SK-N-MC (cell line): ENCODE results near the gene INSIG1.

Source experiments
- DNase-seq: peaks from one replicate; pipeline ENCODE4 v3.0.0-alpha.2; 2011; ENCODE audit warnings: low read depth, low spot score
- H3K27ac ChIP-seq: fragments of 200-600 bp; sonication (generic); 2 replicates; pipeline ENCODE4 v1.5.1; 2016; ENCODE audit warnings: mixed run types
- H3K36me3 ChIP-seq: fragments of 200-600 bp; sonication (generic); 2 replicates; pipeline ENCODE4 v1.6.1; 2017; ENCODE audit warnings: antibody characterized with exemption, low read length, mixed read lengths; ENCODE audit not compliant: insufficient read depth
- H3K4me3 ChIP-seq: fragments of 200-600 bp; sonication (generic); 2 replicates; pipeline ENCODE4 v1.5.1; 2016
- H3K9ac ChIP-seq: fragments of 200-600 bp; sonication (generic); 2 replicates; pipeline ENCODE4 v1.8.0; 2017; ENCODE audit warnings: mixed run types, mixed read lengths; ENCODE audit not compliant: insufficient read length
- H3K9me3 ChIP-seq: fragments of 200-600 bp; sonication (generic); 2 replicates; pipeline ENCODE4 v1.6.1; 2017; ENCODE audit warnings: low read depth, mild to moderate bottlenecking, antibody characterized with exemption, low read length, moderate library complexity, mixed read lengths
- EZH2 ChIP-seq: fragments of 200-600 bp; sonication (generic); IDR thresholded peaks from one replicate; pipeline ENCODE4 v1.6.1; 2017; ENCODE audit warnings: antibody characterized with exemption
- FOXP2 ChIP-seq: optimal IDR thresholded peaks from 2 replicates; pipeline ENCODE3; 2011; ENCODE audit warnings: mild to moderate bottlenecking, moderate library complexity; ENCODE audit not compliant: insufficient read depth; ENCODE audit errors: extremely low read length, control extremely low read depth
- POLR2AphosphoS5 ChIP-seq: IDR thresholded peaks from 2 replicates; pipeline ENCODE4 v1.6.1; 2012; ENCODE audit warnings: mild to moderate bottlenecking, low read depth, low read length, borderline replicate concordance

The INSIG1 gene

GRCh38 chr7:155293721-155294510, 3.8 kb upstream of the INSIG1 start:
- no peak for TF ChIP-seq FOXP2
- no peak for TF ChIP-seq POLR2AphosphoS5
- no peak for TF ChIP-seq EZH2
- no peaks in the 10 kb centered on the region for H3K36me3 ChIP-seq
- no peaks in the 10 kb centered on the region for H3K9me3 ChIP-seq
- DNase-seq, result no peak
- H3K27ac ChIP-seq, result no peak overlapping the region
- H3K9ac ChIP-seq, result no peak overlapping the region
- no peak overlapping the region for H3K4me3 ChIP-seq

- Histone ChIP-seq H3K36me3 (peaks cover 4% of the 10 kb centered on the region), H3K27ac (no peak overlapping the region), H3K4me3 (no peak overlapping the region), H3K9ac (no peak overlapping the region), H3K9me3 (no peaks in the 10 kb centered on the region)
- no peak for TF ChIP-seq FOXP2
- TF ChIP-seq EZH2, result no peak
- no peak for DNase-seq
Observed at GRCh38 chr7:155294511-155294778, 3.2 kb upstream of the INSIG1 start.

DNA sequence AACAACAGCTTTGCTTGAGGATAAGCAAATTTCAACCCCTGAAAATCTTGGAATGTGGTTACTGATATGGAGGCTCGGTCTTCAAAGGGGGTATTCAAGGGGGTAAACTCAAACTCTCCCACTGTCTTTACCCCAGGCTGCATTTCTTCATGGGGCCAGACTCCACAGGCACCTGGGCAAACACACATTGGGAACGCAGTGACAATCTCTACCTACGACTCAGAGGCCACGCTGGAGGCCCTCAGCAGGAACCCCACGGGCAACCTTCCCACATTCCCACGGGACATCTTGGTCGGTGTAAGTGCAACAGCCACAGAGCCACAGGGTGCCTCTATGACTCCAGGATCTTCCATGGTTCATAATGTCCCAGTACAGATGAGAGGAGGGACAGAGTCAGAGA, 2.2 kb upstream of the INSIG1 start:
- peak overlapping the region; percentile 32; the same call in 1 of the 2 replicates for H3K27ac ChIP-seq
- H3K36me3 ChIP-seq, result peaks cover 15% of the 10 kb centered on the region
- no peak overlapping the region for H3K9ac ChIP-seq
- no peaks in the 10 kb centered on the region for H3K9me3 ChIP-seq
- no peak for TF ChIP-seq EZH2
- TF ChIP-seq POLR2AphosphoS5, result no peak
- no peak for TF ChIP-seq FOXP2
- H3K4me3 ChIP-seq, result no peak overlapping the region
- DNase-seq, result no peak

DNA sequence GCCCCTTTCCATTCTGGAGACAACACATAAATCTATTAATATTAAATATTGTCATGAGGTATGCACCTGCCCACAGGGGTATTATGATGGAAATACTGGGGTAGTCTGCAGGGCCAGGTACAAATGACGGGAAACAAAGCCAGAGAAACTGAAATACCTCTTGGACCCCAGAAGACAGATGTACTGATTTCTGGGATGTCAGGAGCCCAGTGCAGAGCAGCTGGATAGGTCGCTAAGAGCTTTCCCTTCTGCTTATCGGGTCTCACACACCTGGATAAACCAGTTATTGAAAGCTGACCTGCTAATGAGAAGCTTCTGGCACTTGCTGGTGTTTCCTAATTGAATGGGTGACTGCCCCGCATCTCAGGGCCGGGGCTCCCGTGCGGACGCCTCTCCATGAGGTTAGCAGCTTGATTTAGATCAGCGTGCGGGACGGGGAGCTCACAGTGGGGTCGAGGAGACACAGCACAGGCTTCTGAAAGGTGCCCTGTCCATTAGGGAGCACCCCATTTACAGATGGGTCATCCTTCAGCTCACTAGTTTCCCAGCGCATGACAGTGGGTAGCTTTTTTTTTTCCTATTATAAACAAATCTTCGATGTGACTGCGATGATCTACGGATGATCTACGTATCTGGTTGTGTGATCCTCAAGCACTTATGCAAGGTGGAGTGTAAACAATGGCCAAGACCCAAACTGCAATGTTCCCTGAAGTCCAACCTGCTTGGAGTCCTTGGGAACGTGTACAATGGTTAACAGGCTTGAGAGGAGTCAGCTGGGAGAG, 1.5 kb upstream of the INSIG1 start:
- TF ChIP-seq EZH2 (no peak), POLR2AphosphoS5 (no peak), FOXP2 (no peak)
- no peak for DNase-seq
- Histone ChIP-seq H3K27ac (peak overlapping the region; percentile 92; the same call in 1 of the 2 replicates), H3K9ac (peak overlapping the region; percentile 90), H3K36me3 (peaks cover 22% of the 10 kb centered on the region), H3K4me3 (peak overlapping the region; percentile 83), H3K9me3 (no peaks in the 10 kb centered on the region)

GRCh38 chr7:155296788-155297516, 726 bp upstream of the INSIG1 start:
- 0 out of 2 replicates have a peak, but pooled peaks have one; percentile 32 for TF ChIP-seq POLR2AphosphoS5
- TF ChIP-seq FOXP2, result no peak
- Histone ChIP-seq H3K9me3 (no peaks in the 10 kb centered on the region), H3K27ac (peak overlapping the region; percentile 92), H3K9ac (peak overlapping the region; percentile 90), H3K4me3 (peak overlapping the region; percentile 83), H3K36me3 (peaks cover 28% of the 10 kb centered on the region)
- DNase-seq, result no peak

GRCh38 chr7:155298288-155298833, 683 bp downstream of the INSIG1 start:
- H3K27ac ChIP-seq, result peak overlapping the region; percentile 72
- H3K36me3 ChIP-seq, result peaks cover 42% of the 10 kb centered on the region

GRCh38 chr7:155298834-155299534, 1.3 kb downstream of the INSIG1 start:
- Histone ChIP-seq H3K27ac (peak overlapping the region; percentile 72), H3K9ac (peak overlapping the region; percentile 87), H3K36me3 (peaks cover 48% of the 10 kb centered on the region), H3K9me3 (no peaks in the 10 kb centered on the region), H3K4me3 (peak overlapping the region; percentile 97)
- DNase-seq, result peak; percentile 57
- TF ChIP-seq FOXP2, result no peak
- peak; percentile 35; the same call in 1 of the 2 replicates for TF ChIP-seq POLR2AphosphoS5

More at GRCh38 chr7:155298288-155298833, 683 bp downstream of the INSIG1 start:
- Histone ChIP-seq H3K9me3 (no peaks in the 10 kb centered on the region), H3K9ac (peak overlapping the region; percentile 87), H3K4me3 (peak overlapping the region; percentile 97)
- TF ChIP-seq FOXP2 (no peak), EZH2 (no peak), POLR2AphosphoS5 (no peak)
- DNase-seq, result no peak
